Neural cell (in vitro differentiated cells): Measurements from ENCODE around the gene ECE1.

Experiments used
- CTCF ChIP-seq: fragments of 450-650 bp; IDR thresholded peaks from 2 replicates; pipeline ENCODE4 v1.5.1; 2014; ENCODE audit warnings: antibody characterized with exemption, mild to moderate bottlenecking, moderate library complexity; ENCODE audit not compliant: poor library complexity, severe bottlenecking
- EP300 ChIP-seq: fragments of 450-650 bp; conservative IDR thresholded peaks from 2 replicates; pipeline ENCODE4 v1.6.1; 2014; ENCODE audit warnings: antibody characterized with exemption, mild to moderate bottlenecking, moderate library complexity; ENCODE audit not compliant: poor library complexity, severe bottlenecking
- EZH2 ChIP-seq: fragments of 200-600, 300-800 bp; shearing (Covaris generic), sonication (generic); IDR thresholded peaks from 2 replicates; pipeline ENCODE4 v1.6.1; 2014; ENCODE audit warnings: antibody characterized with exemption, low read length, borderline replicate concordance, mild to moderate bottlenecking; ENCODE audit not compliant: insufficient read depth, poor library complexity, severe bottlenecking
- POLR2AphosphoS5 ChIP-seq: IDR thresholded peaks from 2 replicates; pipeline ENCODE4 v1.6.1; 2012
- RAD21 ChIP-seq: fragments of 450-650 bp; conservative IDR thresholded peaks from 2 replicates; pipeline ENCODE4 v1.6.1; 2014; ENCODE audit warnings: antibody characterized with exemption, mild to moderate bottlenecking, moderate library complexity

GRCh38 chr1:21339356-21340229, 49.3 kb upstream of the ECE1 start:
- no peak for TF ChIP-seq CTCF
- no peak for TF ChIP-seq EZH2
- no peak for TF ChIP-seq EP300
- TF ChIP-seq POLR2AphosphoS5 = no peak
- TF ChIP-seq RAD21 = no peak
